Breast epithelium (tissue), 4 donors: Measurements from ENCODE around the gene ZNF761. TPM values are rescaled to one million over a fixed set of nuclear protein-coding genes. Genes with fewer than 3 reads are reported as not detected.
"Not testable (repeated sequence)": the region's sequence is repeated elsewhere in the genome, so short reads cannot be mapped to it uniquely, and the experiment has no call there.

Source experiments
- DNase-seq, 2 donors: peaks; one replicate each; pipeline ENCODE4 v3.0.0-alpha.2; 2019; ENCODE audit warnings: low spot score in 2 of 2
- H3K27ac ChIP-seq, 2 donors: fragments of 200-600 bp; sonication (generic) in 1 of 2; one replicate each; pipeline ENCODE4 v1.5.1; 2016 to 2019; ENCODE audit warnings: mild to moderate bottlenecking in 1 of 2
- H3K27me3 ChIP-seq, 2 donors: fragments of 200-600 bp; sonication (generic) in 1 of 2; one replicate each; pipeline versions ENCODE4 v1.5.1 to v1.6.0; 2017 to 2019; ENCODE audit warnings: control low read depth in 1 of 2, mild to moderate bottlenecking in 1 of 2
- H3K36me3 ChIP-seq: fragments of 200-600 bp; one replicate; pipeline ENCODE4 v1.5.1; 2019
- H3K4me1 ChIP-seq, 2 donors: fragments of 200-600 bp; sonication (generic); one replicate each; pipeline ENCODE4 v1.5.1; 2016 to 2019; ENCODE audit warnings: control low read depth in 1 of 2
- H3K4me3 ChIP-seq, 3 donors: fragments of 200-600 bp; sonication (generic); 1 replicate in 2 of 3; 2 replicates in 1 of 3; pipeline ENCODE4 v1.5.1; 2016 to 2019; ENCODE audit warnings: mild to moderate bottlenecking in 3 of 3, moderate library complexity in 2 of 3
- H3K9me3 ChIP-seq, 2 donors: fragments of 200-600 bp; sonication (generic) in 1 of 2; one replicate each; pipeline ENCODE4 v1.5.1; 2016 to 2019; ENCODE audit warnings: control low read depth in 1 of 2
- CTCF ChIP-seq, 3 donors: fragments of 450-650 bp; IDR thresholded peaks; one replicate each; pipeline ENCODE4 v1.5.1; 2016 to 2017; ENCODE audit warnings: antibody characterized with exemption in 3 of 3, mild to moderate bottlenecking in 3 of 3, moderate library complexity in 3 of 3
- POLR2A ChIP-seq: fragments of 450-650 bp; IDR thresholded peaks from one replicate; pipeline ENCODE4 v1.6.1; 2016; ENCODE audit warnings: antibody characterized with exemption, mild to moderate bottlenecking, moderate library complexity
- POLR2AphosphoS5 ChIP-seq, 3 donors: sonication (generic); formaldehyde crosslinking; IDR thresholded peaks; one replicate each; pipeline ENCODE4 v1.6.1; 2017; ENCODE audit warnings: antibody characterized with exemption in 3 of 3
- intact Hi-C: fragments of 100-400 bp; cut with DNase I; formaldehyde crosslinking; loops from one replicate; pipeline ENCODE4 v1.15.1; 2023; ENCODE audit warnings: low total_unique reads
- total RNA-seq, 3 donors: library from RNA; depleted of rRNA; stranded (reverse); fragments of >200 nt; gene quantifications; one replicate each; pipeline ENCODE4 v1.1.0, GENCODE V29; 2016

The ZNF761 gene
- total RNA-seq, 3 donors from 2014 or later: 14.1 to 20.9 (median 17.0) TPM

GRCh38 chr19:53394522-53394973 lies 37.2 kb upstream of the ZNF761 start:
- H3K36me3 ChIP-seq: no peaks in the 10 kb centered on the region
- peak overlapping the region; percentile 79 to 87 for H3K27ac ChIP-seq
- DNase-seq: peak; percentile 40 to 60
- H3K9me3 ChIP-seq: peaks cover 0 to 3% of the 10 kb centered on the region in 2 donors
- peak overlapping the region; percentile 71 to 83 (median 80) for H3K4me3 ChIP-seq
- no peaks in the 10 kb centered on the region for H3K27me3 ChIP-seq
- intact Hi-C loops: no loop called here
- H3K4me1 ChIP-seq: no peaks in the 10 kb centered on the region
- TF ChIP-seq POLR2AphosphoS5 (IDR thresholded peaks at IDR 0.05): no peak
- TF ChIP-seq CTCF (IDR thresholded peaks at IDR 0.05): no peak
- TF ChIP-seq POLR2A: no peak

GRCh38 chr19:53394974-53395839 lies 36.6 kb upstream of the ZNF761 start, which contains the start of gene ZNF765:
Gene ZNF765 (plus strand): TSS chr19:53395149. CDS start chr19:53398016, 2,867 bp downstream.
- Histone ChIP-seq H3K9me3 (no peaks in the 10 kb centered on the region), H3K27ac (peak within 1 kb of the TSS; percentile 79 to 87), H3K27me3 (no peaks in the 10 kb centered on the region), H3K4me3 (peak within 1 kb of the TSS; percentile 71 to 83 (median 80)), H3K4me1 (no peaks in the 10 kb centered on the region), H3K36me3 (no peaks in the 10 kb centered on the region)
- peak; percentile 92 to 96 for DNase-seq
- intact Hi-C loops: loop anchor here (5.0 kb wide), 1 partner anchor 487 kb away; the partner anchor contains the start of gene PRKCG
- TF ChIP-seq CTCF (IDR thresholded peaks at IDR 0.05) (peak; percentile 39 to 68 (median 58)), POLR2A (peak; percentile 69), POLR2AphosphoS5 (IDR thresholded peaks at IDR 0.05) (peak in 2 of 3 donors; percentile 45 to 75)

- DNase-seq, H3K36me3 ChIP-seq, H3K27me3 ChIP-seq, H3K4me1 ChIP-seq, H3K9me3 ChIP-seq: not testable (repeated sequence)
- Histone ChIP-seq H3K4me3 (peak overlapping the region; percentile 71 to 83 (median 80)), H3K27ac (peak overlapping the region; percentile 79 to 87)
- intact Hi-C loops: loop anchor here (5.0 kb wide), 1 partner anchor 486 kb away; the partner anchor contains the start of gene PRKCG
These were observed 35.8 kb upstream of the ZNF761 start for GRCh38 chr19:53395840-53396524.

- intact Hi-C loops: loop anchor here (5.0 kb wide), 1 partner anchor 486 kb away; the partner anchor contains the start of gene PRKCG
- no peaks in the 10 kb centered on the region for H3K9me3 ChIP-seq
- no peak for TF ChIP-seq POLR2AphosphoS5 (IDR thresholded peaks at IDR 0.05)
- no peak for TF ChIP-seq CTCF (IDR thresholded peaks at IDR 0.05)
- TF ChIP-seq POLR2A: no peak
- H3K27ac ChIP-seq: no peak overlapping the region
- H3K36me3 ChIP-seq: no peaks in the 10 kb centered on the region
- H3K4me1 ChIP-seq: no peaks in the 10 kb centered on the region
- no peaks in the 10 kb centered on the region for H3K27me3 ChIP-seq
- DNase-seq: no peak
- peak overlapping the region in 1 of 3 donors; percentile 80 for H3K4me3 ChIP-seq
These were observed 35.3 kb upstream of the ZNF761 start for GRCh38 chr19:53396525-53396868.

GRCh38 chr19:53397918-53398317 lies 33.9 kb upstream of the ZNF761 start:
- not testable (repeated sequence) for H3K27ac ChIP-seq, H3K27me3 ChIP-seq, H3K36me3 ChIP-seq, H3K9me3 ChIP-seq, DNase-seq, H3K4me1 ChIP-seq, H3K4me3 ChIP-seq
- intact Hi-C loops: loop anchor here (5.0 kb wide), 1 partner anchor 484 kb away; the partner anchor contains the start of gene PRKCG
